ENCODE results near the gene OR2M4. TPM values are rescaled to one million over a fixed set of nuclear protein-coding genes. Genes with fewer than 3 reads are reported as not detected.

Gene OR2M4, protein sequence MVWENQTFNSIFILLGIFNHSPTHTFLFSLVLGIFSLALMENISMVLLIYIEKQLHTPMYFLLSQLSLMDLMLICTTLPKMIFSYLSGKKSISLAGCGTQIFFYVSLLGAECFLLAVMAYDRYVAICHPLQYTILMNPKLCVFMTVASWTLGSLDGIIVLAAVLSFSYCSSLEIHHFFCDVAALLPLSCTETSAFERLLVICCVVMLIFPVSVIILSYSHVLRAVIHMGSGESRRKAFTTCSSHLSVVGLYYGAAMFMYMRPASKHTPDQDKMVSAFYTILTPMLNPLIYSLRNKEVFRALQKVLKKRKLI
- total RNA-seq (not detected), polyA plus RNA-seq (not detected)
- long read RNA-seq, donor 1: 0 reads
- long read RNA-seq, donor 2: 0 reads

DNA sequence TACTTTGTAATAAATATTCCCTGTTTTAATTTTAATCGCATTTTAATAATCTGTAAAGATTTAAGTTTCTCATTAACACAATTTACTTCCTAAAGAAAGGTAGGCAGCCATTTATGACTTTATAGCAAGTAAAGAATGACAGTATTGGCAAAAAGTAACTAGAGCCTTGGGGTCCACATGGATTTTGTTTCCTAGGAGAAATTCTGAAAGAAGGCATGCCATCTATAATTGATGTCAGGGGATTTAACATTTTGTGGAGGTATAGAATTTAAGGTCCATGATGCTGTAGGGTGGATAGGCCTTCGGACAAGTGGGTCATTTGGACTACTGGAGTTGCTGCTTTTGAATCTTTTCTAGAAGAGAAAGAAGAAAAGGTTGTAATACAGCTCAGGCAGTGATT lies at the start of gene OR2M4:
Gene OR2M4, plus strand, starts transcription at position 301 of the 400 bp plus-strand sequence. CDS start 7,512 bp downstream, outside the sequence.
- H3K4me3 ChIP-seq (ENCODE audit: low read length in 2 of 2): no peak within 1 kb of the TSS
- H3K9me3 ChIP-seq (ENCODE audit: control insufficient read depth, low read length): no peaks in the 10 kb centered on the region
- no peak for ATAC-seq (ENCODE audit: low FRiP score)
- no peak for DNase-seq
- H3K36me3 ChIP-seq (ENCODE audit: control insufficient read depth in 1 of 2, insufficient read depth in 2 of 2, low read length in 1 of 2): no peaks in the 10 kb centered on the region
- H3K27me3 ChIP-seq (ENCODE audit: control insufficient read depth in 1 of 2, insufficient read depth in 2 of 2, low read length in 1 of 2): no peaks in the 10 kb centered on the region
- no peaks in the 10 kb centered on the region for H3K4me1 ChIP-seq (ENCODE audit: control insufficient read depth in 1 of 2, insufficient read depth in 2 of 2, low read length in 2 of 2)
- H3K27ac ChIP-seq (ENCODE audit: low read depth in 1 of 2, low read length in 2 of 2): no peak within 1 kb of the TSS
- 67 to 85% methylated on average over 2 of the region's 2 CpGs for WGBS, 2 donors
- intact Hi-C loops (cut with DNase I): no loop called here

- Histone ChIP-seq H3K27ac (ENCODE audit: low read depth in 1 of 2, low read length in 2 of 2) (no peak overlapping the region), H3K9me3 (ENCODE audit: control insufficient read depth, low read length) (peaks cover 1% of the 10 kb centered on the region), H3K4me3 (ENCODE audit: low read length in 2 of 2) (no peak overlapping the region), H3K4me1 (ENCODE audit: control insufficient read depth in 1 of 2, insufficient read depth in 2 of 2, low read length in 2 of 2) (no peaks in the 10 kb centered on the region), H3K36me3 (ENCODE audit: control insufficient read depth in 1 of 2, insufficient read depth in 2 of 2, low read length in 1 of 2) (no peaks in the 10 kb centered on the region), H3K27me3 (ENCODE audit: control insufficient read depth in 1 of 2, insufficient read depth in 2 of 2, low read length in 1 of 2) (peaks cover 0 to 2% of the 10 kb centered on the region in 2 donors)
- DNase-seq (no peak), ATAC-seq (ENCODE audit: low FRiP score) (no peak)
- 60 to 76% methylated on average over 7 of the region's 7 CpGs for WGBS, 2 donors
- intact Hi-C loops (cut with DNase I): no loop called here
Observed at GRCh38 chr1:248183996-248184395, 47.2 kb upstream of the OR2M4 start.

DNA sequence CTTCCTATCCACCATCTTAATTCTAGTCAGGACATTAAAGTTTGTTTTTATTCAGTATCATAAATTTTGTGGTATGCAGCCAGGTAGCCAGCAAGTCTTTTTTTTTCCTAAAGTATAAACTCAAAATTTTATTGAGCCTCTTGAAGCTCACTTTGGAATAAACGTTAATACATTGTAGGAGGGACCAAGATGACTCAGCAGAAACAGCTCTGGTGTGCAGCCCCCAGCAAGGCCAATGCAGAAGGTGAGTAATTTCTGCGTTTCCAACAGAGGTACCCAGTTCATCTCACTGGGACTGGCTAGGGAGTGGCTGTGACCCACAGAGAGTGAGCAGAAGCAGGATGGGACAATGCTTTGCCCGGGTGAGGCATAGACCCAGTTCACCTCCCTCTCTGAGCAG lies 43.9 kb upstream of the OR2M4 start:
- ATAC-seq (ENCODE audit: low FRiP score): no peak
- H3K4me1 ChIP-seq (ENCODE audit: control insufficient read depth in 1 of 2, insufficient read depth in 2 of 2, low read length in 2 of 2): no peaks in the 10 kb centered on the region
- no peaks in the 10 kb centered on the region for H3K36me3 ChIP-seq (ENCODE audit: control insufficient read depth in 1 of 2, insufficient read depth in 2 of 2, low read length in 1 of 2)
- H3K27ac ChIP-seq (ENCODE audit: low read depth in 1 of 2, low read length in 2 of 2): no peak overlapping the region
- peaks cover 0 to 2% of the 10 kb centered on the region in 2 donors for H3K27me3 ChIP-seq (ENCODE audit: control insufficient read depth in 1 of 2, insufficient read depth in 2 of 2, low read length in 1 of 2)
- WGBS, 2 donors: 67 to 68% methylated on average over 3 of the region's 3 CpGs
- H3K4me3 ChIP-seq (ENCODE audit: low read length in 2 of 2): no peak overlapping the region
- peaks cover 1% of the 10 kb centered on the region for H3K9me3 ChIP-seq (ENCODE audit: control insufficient read depth, low read length)
- intact Hi-C loops (cut with DNase I): no loop called here
- DNase-seq: no peak

- intact Hi-C loops (cut with DNase I): no loop called here
- no peaks in the 10 kb centered on the region for H3K4me1 ChIP-seq (ENCODE audit: control insufficient read depth in 1 of 2, insufficient read depth in 2 of 2, low read length in 2 of 2)
- H3K9me3 ChIP-seq (ENCODE audit: control insufficient read depth, low read length): peaks cover 1% of the 10 kb centered on the region
- H3K4me3 ChIP-seq (ENCODE audit: low read length in 2 of 2): no peak overlapping the region
- no peak overlapping the region for H3K27ac ChIP-seq (ENCODE audit: low read depth in 1 of 2, low read length in 2 of 2)
- 37 to 55% methylated on average over 11 of the region's 11 CpGs for WGBS, 2 donors
- peaks cover 0 to 2% of the 10 kb centered on the region in 2 donors for H3K27me3 ChIP-seq (ENCODE audit: control insufficient read depth in 1 of 2, insufficient read depth in 2 of 2, low read length in 1 of 2)
- ATAC-seq (ENCODE audit: low FRiP score) (no peak), DNase-seq (no peak)
- H3K36me3 ChIP-seq (ENCODE audit: control insufficient read depth in 1 of 2, insufficient read depth in 2 of 2, low read length in 1 of 2): no peaks in the 10 kb centered on the region
Observed at GRCh38 chr1:248189026-248189425, 42.2 kb upstream of the OR2M4 start.

DNA sequence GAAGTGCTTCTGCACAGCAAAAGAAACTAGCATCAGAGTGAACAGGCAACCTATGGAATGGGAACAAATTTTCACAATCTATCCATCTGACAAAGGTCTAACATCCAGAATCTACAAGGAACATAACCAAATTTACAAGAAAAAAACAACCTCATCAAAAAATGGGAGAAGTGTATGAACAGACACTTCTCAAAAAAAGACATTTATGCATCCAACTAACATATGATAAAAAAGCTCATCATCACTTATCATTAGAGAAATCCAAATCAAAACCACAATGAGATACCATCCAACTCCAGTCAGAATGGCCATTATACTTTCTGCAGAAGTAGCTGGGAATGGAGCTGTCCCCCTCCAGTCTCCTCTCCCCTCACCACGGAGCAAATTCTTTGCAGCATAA lies 37.1 kb upstream of the OR2M4 start:
- ATAC-seq (ENCODE audit: low FRiP score) (no peak), DNase-seq (no peak)
- H3K27me3 ChIP-seq (ENCODE audit: control insufficient read depth in 1 of 2, insufficient read depth in 2 of 2, low read length in 1 of 2): no peaks in the 10 kb centered on the region
- no peak overlapping the region for H3K27ac ChIP-seq (ENCODE audit: low read depth in 1 of 2, low read length in 2 of 2)
- intact Hi-C loops (cut with DNase I): no loop called here
- no peaks in the 10 kb centered on the region for H3K9me3 ChIP-seq (ENCODE audit: control insufficient read depth, low read length)
- no peaks in the 10 kb centered on the region for H3K36me3 ChIP-seq (ENCODE audit: control insufficient read depth in 1 of 2, insufficient read depth in 2 of 2, low read length in 1 of 2)
- no peak overlapping the region for H3K4me3 ChIP-seq (ENCODE audit: low read length in 2 of 2)
- 49 to 61% methylated on average over 1 of the region's 1 CpG for WGBS, 2 donors
- no peaks in the 10 kb centered on the region for H3K4me1 ChIP-seq (ENCODE audit: control insufficient read depth in 1 of 2, insufficient read depth in 2 of 2, low read length in 2 of 2)

DNA sequence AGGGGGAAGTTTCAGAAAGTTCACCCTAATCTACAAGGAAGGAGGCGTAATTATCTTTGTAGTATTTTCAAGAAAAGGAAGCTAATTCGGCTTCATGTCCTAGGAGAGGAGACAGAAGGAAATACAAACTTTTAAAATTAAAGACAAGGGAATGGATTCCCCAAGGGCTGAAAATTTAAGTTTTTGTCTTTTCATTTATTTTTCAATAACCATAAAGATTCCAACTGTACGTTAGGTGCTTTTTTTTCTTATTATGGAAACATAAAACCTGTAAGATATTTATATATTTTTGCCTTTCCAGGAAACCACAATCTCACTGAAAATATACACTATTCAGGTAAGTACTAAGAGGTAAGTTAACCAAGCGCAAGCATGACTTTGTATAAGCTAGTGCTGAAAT lies 34.3 kb upstream of the OR2M4 start, which contains the start of gene OR2M3:
Gene OR2M3, plus strand, starts transcription at position 301 of the 400 bp plus-strand sequence. CDS start 5,803 bp downstream, outside the sequence.
- no peak within 1 kb of the TSS for H3K27ac ChIP-seq (ENCODE audit: low read depth in 1 of 2, low read length in 2 of 2)
- H3K36me3 ChIP-seq (ENCODE audit: control insufficient read depth in 1 of 2, insufficient read depth in 2 of 2, low read length in 1 of 2): no peaks in the 10 kb centered on the region
- ATAC-seq (ENCODE audit: low FRiP score) (no peak), DNase-seq (no peak)
- H3K27me3 ChIP-seq (ENCODE audit: control insufficient read depth in 1 of 2, insufficient read depth in 2 of 2, low read length in 1 of 2): no peaks in the 10 kb centered on the region
- no peak within 1 kb of the TSS for H3K4me3 ChIP-seq (ENCODE audit: low read length in 2 of 2)
- no peaks in the 10 kb centered on the region for H3K9me3 ChIP-seq (ENCODE audit: control insufficient read depth, low read length)
- no peaks in the 10 kb centered on the region for H3K4me1 ChIP-seq (ENCODE audit: control insufficient read depth in 1 of 2, insufficient read depth in 2 of 2, low read length in 2 of 2)
- WGBS, 2 donors: 54 to 70% methylated on average over 4 of the region's 4 CpGs
- intact Hi-C loops (cut with DNase I): no loop called here

DNA sequence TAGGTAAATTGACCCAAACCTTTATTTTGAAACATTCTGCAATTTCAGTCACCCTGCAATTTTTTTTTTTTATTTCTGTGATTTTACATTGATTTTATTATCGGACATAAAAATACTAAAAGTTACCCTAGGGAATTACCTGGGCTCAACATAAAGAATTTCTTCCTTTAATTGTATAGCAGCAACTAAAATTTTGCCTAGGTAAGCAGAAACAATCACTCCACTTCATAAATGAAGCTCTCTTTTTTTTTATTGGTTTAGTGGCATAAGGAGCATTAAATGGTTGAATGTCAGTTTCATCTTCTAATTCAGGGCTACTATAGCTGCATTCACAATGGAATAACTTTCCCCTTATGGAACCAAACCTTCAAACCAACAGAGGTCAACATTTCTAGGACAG lies 15.3 kb upstream of the OR2M4 start:
- H3K9me3 ChIP-seq (ENCODE audit: control insufficient read depth, low read length): peaks cover 2% of the 10 kb centered on the region
- ATAC-seq (ENCODE audit: low FRiP score) (no peak), DNase-seq (no peak)
- no peak overlapping the region for H3K27ac ChIP-seq (ENCODE audit: low read depth in 1 of 2, low read length in 2 of 2)
- H3K4me1 ChIP-seq (ENCODE audit: control insufficient read depth in 1 of 2, insufficient read depth in 2 of 2, low read length in 2 of 2): no peaks in the 10 kb centered on the region
- 91 to 94% methylated on average over 1 of the region's 1 CpG for WGBS, 2 donors
- H3K27me3 ChIP-seq (ENCODE audit: control insufficient read depth in 1 of 2, insufficient read depth in 2 of 2, low read length in 1 of 2): no peaks in the 10 kb centered on the region
- no peaks in the 10 kb centered on the region for H3K36me3 ChIP-seq (ENCODE audit: control insufficient read depth in 1 of 2, insufficient read depth in 2 of 2, low read length in 1 of 2)
- no peak overlapping the region for H3K4me3 ChIP-seq (ENCODE audit: low read length in 2 of 2)
- intact Hi-C loops (cut with DNase I): no loop called here

GRCh38 chr1:248225537-248225936 lies 5.7 kb upstream of the OR2M4 start:
- Histone ChIP-seq H3K4me3 (ENCODE audit: low read length in 2 of 2) (no peak overlapping the region), H3K27ac (ENCODE audit: low read depth in 1 of 2, low read length in 2 of 2) (no peak overlapping the region)
- WGBS, 2 donors: 79 to 86% methylated on average over 1 of the region's 1 CpG

GRCh38 chr1:248229360-248229908 lies 1.8 kb upstream of the OR2M4 start:
- H3K27ac ChIP-seq (ENCODE audit: low read depth in 1 of 2, low read length in 2 of 2): no peak overlapping the region

More at GRCh38 chr1:248225537-248225936, 5.7 kb upstream of the OR2M4 start:
- H3K9me3 ChIP-seq (ENCODE audit: control insufficient read depth, low read length): no peaks in the 10 kb centered on the region
- intact Hi-C loops (cut with DNase I): no loop called here
- ATAC-seq (ENCODE audit: low FRiP score) (no peak), DNase-seq (no peak)
- no peaks in the 10 kb centered on the region for H3K4me1 ChIP-seq (ENCODE audit: control insufficient read depth in 1 of 2, insufficient read depth in 2 of 2, low read length in 2 of 2)
- H3K36me3 ChIP-seq (ENCODE audit: control insufficient read depth in 1 of 2, insufficient read depth in 2 of 2, low read length in 1 of 2): no peaks in the 10 kb centered on the region
- no peaks in the 10 kb centered on the region for H3K27me3 ChIP-seq (ENCODE audit: control insufficient read depth in 1 of 2, insufficient read depth in 2 of 2, low read length in 1 of 2)

More at GRCh38 chr1:248229360-248229908, 1.8 kb upstream of the OR2M4 start:
- no peak overlapping the region for H3K4me3 ChIP-seq (ENCODE audit: low read length in 2 of 2)
- DNase-seq (no peak), ATAC-seq (ENCODE audit: low FRiP score) (peak; percentile 19)
- WGBS, 2 donors: 54 to 66% methylated on average over 6 of the region's 6 CpGs
- no peaks in the 10 kb centered on the region for H3K9me3 ChIP-seq (ENCODE audit: control insufficient read depth, low read length)
- intact Hi-C loops (cut with DNase I): no loop called here
- no peaks in the 10 kb centered on the region for H3K27me3 ChIP-seq (ENCODE audit: control insufficient read depth in 1 of 2, insufficient read depth in 2 of 2, low read length in 1 of 2)
- H3K4me1 ChIP-seq (ENCODE audit: control insufficient read depth in 1 of 2, insufficient read depth in 2 of 2, low read length in 2 of 2): no peaks in the 10 kb centered on the region
- H3K36me3 ChIP-seq (ENCODE audit: control insufficient read depth in 1 of 2, insufficient read depth in 2 of 2, low read length in 1 of 2): no peaks in the 10 kb centered on the region

All from aorta (tissue), 5 donors.